HL-60/S4 treated with phorbol 12-myristate 13-acetate at 8.2 ng/mL for 4 days and 3 days (cell line): ENCODE results near the gene KCNIP1.

Experiments used
- in situ Hi-C: fragments of 300-500 bp; cut with MboI; formaldehyde crosslinking; loops from 2 replicates; pipeline ENCODE4 v1.15.0; 2022; ENCODE audit warnings: low sequenced_read_pairs

KCNIP1 gene

DNA sequence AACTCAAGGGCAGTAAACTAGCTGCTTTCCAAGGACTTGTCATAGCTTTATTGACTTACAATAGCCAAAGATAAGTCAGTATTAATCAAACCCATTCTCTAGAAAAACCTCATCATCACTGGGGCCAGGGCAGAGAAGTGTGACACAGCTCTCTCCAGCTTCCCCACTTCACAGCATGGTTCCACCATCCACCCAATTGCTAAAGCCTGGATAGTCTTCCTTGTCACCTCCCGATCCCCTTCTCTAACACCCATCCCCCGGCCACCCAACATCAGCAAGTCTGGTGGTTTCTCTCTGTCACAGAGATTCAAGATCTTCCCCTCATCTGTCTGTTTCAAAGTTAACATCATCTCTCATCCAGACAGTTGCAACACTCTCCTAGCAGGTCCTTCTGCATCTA, 191.1 kb downstream of the KCNIP1 start:
- in situ Hi-C loops = no loop called here

- in situ Hi-C loops = no loop called here
Measured at GRCh38 chr5:170697031-170697430, 193.2 kb downstream of the KCNIP1 start.

DNA sequence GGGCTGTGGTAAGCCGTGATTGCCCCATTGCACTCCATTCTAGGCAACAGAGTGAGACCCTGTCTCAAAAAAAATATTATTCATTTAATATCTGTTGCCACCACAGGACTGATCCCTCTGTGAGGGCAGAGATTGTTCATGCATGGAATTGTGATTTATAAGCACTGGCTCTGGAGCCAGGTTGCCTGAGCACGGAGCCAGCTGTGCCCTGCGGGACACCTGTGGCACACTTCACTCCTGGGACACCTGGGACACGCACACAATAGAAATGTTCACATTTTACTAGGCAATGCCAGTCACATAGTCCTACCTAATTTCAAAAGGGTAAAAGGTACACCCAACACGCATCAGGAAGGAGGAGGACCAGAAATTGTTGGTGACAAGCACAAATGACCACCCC, 196.7 kb downstream of the KCNIP1 start:
- in situ Hi-C loops = no loop called here

GRCh38 chr5:170701334-170701733, 197.5 kb downstream of the KCNIP1 start:
- in situ Hi-C loops = no loop called here

GRCh38 chr5:170704417-170705192, 200.8 kb downstream of the KCNIP1 start:
- in situ Hi-C loops = no loop called here

DNA sequence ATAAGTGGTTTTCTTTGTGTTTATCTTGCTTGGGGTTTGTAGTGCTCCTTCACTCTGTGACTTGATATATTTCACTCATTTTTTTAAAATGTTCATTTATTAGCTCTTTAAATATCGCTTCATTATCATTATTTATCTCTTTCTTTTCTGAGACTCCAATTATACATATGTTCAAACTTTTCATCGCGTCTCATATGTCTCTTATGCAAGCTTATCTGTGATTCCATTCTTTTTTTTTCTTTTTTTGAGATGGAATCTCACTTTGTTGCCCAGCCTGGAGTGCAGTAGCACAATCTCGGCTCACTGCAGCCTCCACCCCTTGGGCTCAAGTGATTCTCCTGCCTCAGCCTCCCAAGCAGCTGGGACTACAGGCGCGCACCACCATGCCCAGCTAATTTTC, 205.8 kb downstream of the KCNIP1 start:
- in situ Hi-C loops = no loop called here

DNA sequence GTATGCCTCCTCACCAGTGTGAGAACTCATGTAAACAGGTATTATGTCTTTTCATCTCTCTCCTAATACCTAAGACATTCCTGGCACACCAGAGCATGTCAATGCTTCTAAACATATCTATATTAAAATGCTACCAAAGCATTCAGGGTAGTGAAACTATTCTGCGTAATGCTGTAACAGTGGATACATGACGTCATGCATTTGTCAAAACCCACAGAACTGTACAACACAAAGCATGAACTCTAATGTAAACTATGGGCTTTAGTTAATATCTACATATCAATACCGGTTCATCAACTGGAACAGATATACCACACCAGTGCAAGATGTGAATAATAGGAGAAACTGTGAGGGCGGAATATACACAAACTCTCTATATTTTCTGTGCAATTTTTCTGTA, 207.5 kb downstream of the KCNIP1 start:
- in situ Hi-C loops = no loop called here

- in situ Hi-C loops = no loop called here
Measured at GRCh38 chr5:170715141-170715540, 211.3 kb downstream of the KCNIP1 start.

GRCh38 chr5:170716396-170716795, 212.6 kb downstream of the KCNIP1 start:
- in situ Hi-C loops = no loop called here

GRCh38 chr5:170719551-170719950, 215.7 kb downstream of the KCNIP1 start:
- in situ Hi-C loops = no loop called here

DNA sequence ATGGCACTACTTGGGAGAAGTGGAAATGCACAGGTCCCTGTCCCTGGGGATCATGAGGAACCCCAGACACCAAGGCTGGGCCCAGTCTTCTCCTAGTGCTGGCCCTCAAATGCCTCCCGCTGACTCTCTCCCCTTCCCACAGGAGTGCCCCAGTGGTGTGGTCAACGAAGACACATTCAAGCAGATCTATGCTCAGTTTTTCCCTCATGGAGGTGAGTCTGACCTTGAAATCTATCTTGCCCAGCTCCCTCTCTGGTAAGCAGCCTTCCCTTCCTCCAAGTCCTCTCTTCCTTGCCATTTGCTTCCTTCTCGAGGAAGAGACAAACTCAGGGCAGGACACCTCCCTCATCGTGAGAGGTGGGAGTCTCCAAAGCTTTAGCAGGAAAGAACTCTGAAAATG, 216.4 kb downstream of the KCNIP1 start:
- in situ Hi-C loops = no loop called here

GRCh38 chr5:170720984-170721383, 217.2 kb downstream of the KCNIP1 start:
- in situ Hi-C loops = no loop called here

- in situ Hi-C loops = no loop called here
Measured at GRCh38 chr5:170721681-170722080, 217.9 kb downstream of the KCNIP1 start.

DNA sequence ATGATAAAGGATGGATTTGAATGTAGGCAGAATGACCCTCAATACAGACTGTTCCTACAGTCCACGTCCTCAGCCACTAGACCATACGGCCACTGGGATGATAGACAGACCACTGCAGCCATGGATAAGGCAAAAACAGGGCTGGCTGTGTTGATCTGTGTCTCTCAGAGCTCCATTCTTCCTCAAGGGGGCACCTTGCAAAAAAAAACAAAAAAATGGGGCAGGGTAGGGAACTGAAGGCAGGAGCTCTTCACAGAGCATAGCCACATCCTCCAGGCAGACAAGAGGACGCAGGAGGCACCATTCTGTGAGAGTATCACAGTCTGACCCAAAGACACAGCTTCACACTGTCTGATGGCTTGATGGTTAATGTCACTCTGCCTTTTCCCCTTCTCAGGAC, 218.5 kb downstream of the KCNIP1 start:
- in situ Hi-C loops = no loop called here

DNA sequence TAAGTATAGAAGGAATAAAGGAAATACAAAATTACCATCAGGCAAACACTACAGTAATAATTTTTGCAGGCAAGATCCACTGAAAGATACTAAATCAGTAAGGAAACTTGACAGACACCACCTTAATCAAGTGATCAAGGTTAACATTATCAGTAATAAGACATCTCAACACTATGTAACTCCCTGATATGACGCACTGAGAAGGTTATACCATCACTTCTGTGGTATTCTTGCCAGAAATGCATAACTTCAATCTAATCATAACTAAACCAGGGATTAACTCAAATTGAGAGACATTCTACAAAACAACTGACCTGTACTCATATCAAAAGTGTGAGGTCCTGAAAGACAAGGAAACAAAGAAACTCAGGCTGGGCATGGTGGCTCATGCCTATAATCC, 227.2 kb downstream of the KCNIP1 start:
- in situ Hi-C loops = no loop called here

- in situ Hi-C loops = no loop called here
Measured at GRCh38 chr5:170732685-170733084, 228.9 kb downstream of the KCNIP1 start.

DNA sequence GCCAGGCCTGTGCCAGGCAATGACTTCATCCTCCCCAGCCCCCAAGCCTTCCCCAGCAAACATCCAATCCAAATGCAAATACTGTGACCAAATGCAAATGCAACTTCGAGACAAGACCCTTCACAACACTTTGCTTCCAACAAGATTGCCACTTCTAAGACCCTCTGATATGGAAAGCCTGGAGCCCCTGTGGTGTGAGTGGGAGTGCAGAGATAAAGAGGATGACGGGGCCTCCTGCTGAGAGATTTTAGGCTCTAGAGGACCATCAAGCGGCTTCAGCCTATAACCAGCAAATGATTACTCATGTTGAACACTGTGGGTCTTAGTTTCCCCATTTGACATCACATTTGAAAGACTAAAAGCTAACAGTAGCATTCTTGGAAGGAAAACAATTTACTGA, 233.1 kb downstream of the KCNIP1 start:
- in situ Hi-C loops = no loop called here

- in situ Hi-C loops = no loop called here
Measured at GRCh38 chr5:170737591-170737990, 233.8 kb downstream of the KCNIP1 start.

DNA sequence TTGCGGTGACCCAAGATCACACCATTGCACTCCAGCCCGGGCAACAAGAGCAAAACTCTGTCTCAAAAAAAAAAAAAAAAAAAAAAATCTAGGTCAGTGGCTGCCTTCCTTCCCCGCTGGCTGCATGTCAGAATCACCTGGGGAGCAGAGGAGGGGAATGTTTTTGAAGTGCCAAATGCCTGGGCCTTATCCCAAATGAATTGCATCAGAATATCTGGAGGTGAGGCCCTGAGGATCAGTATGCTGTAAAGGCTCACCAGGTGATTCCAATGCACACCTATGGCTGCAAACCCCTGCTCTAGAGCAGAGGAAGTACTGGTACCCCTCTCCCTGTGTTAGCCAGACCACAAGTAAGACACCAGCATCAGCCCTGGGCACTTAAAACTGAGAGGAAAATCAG, 235.0 kb downstream of the KCNIP1 start:
- in situ Hi-C loops = no loop called here

GRCh38 chr5:170739446-170739845, 235.6 kb downstream of the KCNIP1 start:
- in situ Hi-C loops = no loop called here

- in situ Hi-C loops = no loop called here
Measured at GRCh38 chr5:170740551-170741205, 236.9 kb downstream of the KCNIP1 start.

DNA sequence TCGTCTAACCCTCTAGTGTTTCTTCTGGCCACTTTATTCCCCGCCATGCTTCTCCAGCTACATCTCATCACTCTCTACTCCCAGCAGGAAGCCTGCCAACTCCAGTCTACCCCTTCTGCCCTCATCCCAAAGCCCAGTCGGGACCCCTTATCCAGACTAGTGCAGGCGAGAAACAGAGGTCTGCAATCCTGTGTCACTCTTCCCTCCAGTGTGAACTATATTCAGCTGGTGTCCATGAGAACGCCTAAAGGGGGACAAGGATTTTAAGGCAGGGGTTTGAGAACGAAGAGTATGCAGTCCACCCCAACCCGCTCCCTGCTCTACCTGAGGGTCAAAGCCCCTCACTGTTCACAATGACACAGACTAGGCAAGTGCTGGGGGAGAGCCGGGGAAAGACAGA, 238.0 kb downstream of the KCNIP1 start:
- in situ Hi-C loops = no loop called here

DNA sequence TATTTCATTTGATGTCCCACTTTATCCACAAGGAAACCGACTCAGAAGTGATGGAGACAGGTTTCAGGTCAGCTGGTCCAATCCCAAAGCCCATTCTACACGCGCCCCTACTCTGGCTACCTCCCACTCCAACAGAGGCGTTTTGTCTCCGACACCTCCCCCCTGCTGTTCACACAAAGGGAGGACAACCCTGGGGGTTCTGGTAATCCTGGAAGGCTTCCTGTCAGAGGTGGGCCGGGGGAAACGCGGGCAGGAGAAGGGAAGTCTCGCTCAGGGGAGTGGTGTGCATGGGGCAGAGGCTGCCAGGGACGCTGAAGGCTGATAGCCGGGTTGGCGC, 240.0 kb downstream of the KCNIP1 start:
- in situ Hi-C loops = no loop called here
